ENCODE measurements around the gene PAH.

DNA sequence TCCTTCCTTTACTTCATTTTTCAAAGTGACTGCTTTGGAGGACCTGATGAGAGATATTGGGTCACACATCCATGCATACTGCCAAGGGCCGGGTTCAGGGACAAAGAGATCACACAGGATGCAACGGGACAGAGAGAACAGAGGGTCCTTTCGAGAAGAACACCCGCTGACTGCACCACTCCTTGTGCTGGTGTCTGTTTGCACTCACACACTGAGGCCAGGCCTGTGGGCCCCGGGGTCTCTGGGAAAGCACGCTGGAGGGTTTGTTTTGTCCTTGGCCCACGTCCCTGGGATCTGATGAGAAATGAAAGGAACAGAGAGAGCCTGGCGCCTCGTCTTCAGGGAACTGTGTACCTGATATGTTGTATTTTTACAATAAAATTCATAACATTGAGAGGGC lies 42.2 kb downstream of the PAH start:
- no peak for TF ChIP-seq POLR2A (IDR thresholded peaks at IDR 0.05)
- TF ChIP-seq, protein P1, sequence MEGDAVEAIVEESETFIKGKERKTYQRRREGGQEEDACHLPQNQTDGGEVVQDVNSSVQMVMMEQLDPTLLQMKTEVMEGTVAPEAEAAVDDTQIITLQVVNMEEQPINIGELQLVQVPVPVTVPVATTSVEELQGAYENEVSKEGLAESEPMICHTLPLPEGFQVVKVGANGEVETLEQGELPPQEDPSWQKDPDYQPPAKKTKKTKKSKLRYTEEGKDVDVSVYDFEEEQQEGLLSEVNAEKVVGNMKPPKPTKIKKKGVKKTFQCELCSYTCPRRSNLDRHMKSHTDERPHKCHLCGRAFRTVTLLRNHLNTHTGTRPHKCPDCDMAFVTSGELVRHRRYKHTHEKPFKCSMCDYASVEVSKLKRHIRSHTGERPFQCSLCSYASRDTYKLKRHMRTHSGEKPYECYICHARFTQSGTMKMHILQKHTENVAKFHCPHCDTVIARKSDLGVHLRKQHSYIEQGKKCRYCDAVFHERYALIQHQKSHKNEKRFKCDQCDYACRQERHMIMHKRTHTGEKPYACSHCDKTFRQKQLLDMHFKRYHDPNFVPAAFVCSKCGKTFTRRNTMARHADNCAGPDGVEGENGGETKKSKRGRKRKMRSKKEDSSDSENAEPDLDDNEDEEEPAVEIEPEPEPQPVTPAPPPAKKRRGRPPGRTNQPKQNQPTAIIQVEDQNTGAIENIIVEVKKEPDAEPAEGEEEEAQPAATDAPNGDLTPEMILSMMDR (IDR thresholded peaks at IDR 0.05), result no peak
